ENCODE measurements around the gene POGZ. TPM values are rescaled to one million over a fixed set of nuclear protein-coding genes. Genes with fewer than 3 reads are reported as not detected.

The POGZ gene, protein sequence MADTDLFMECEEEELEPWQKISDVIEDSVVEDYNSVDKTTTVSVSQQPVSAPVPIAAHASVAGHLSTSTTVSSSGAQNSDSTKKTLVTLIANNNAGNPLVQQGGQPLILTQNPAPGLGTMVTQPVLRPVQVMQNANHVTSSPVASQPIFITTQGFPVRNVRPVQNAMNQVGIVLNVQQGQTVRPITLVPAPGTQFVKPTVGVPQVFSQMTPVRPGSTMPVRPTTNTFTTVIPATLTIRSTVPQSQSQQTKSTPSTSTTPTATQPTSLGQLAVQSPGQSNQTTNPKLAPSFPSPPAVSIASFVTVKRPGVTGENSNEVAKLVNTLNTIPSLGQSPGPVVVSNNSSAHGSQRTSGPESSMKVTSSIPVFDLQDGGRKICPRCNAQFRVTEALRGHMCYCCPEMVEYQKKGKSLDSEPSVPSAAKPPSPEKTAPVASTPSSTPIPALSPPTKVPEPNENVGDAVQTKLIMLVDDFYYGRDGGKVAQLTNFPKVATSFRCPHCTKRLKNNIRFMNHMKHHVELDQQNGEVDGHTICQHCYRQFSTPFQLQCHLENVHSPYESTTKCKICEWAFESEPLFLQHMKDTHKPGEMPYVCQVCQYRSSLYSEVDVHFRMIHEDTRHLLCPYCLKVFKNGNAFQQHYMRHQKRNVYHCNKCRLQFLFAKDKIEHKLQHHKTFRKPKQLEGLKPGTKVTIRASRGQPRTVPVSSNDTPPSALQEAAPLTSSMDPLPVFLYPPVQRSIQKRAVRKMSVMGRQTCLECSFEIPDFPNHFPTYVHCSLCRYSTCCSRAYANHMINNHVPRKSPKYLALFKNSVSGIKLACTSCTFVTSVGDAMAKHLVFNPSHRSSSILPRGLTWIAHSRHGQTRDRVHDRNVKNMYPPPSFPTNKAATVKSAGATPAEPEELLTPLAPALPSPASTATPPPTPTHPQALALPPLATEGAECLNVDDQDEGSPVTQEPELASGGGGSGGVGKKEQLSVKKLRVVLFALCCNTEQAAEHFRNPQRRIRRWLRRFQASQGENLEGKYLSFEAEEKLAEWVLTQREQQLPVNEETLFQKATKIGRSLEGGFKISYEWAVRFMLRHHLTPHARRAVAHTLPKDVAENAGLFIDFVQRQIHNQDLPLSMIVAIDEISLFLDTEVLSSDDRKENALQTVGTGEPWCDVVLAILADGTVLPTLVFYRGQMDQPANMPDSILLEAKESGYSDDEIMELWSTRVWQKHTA (N-terminal part only)
- 10 to 100 TPM; 10.8 to 17.6 (median 16.8) TPM for polyA plus RNA-seq

- H3K27ac ChIP-seq (ENCODE audit: low read depth, low read length) = peak within 1 kb of the TSS; percentile 99
- 13 to 14% (median 13%) methylated on average over 27 to 29 of the region's 30 CpGs for WGBS, 3 donors
Observed at GRCh38 chr1:151459331-151460046, at the start of gene POGZ. TSS of gene POGZ (minus strand) at chr1:151459494. CDS start at chr1:151442204, 17,290 bp downstream.

DNA sequence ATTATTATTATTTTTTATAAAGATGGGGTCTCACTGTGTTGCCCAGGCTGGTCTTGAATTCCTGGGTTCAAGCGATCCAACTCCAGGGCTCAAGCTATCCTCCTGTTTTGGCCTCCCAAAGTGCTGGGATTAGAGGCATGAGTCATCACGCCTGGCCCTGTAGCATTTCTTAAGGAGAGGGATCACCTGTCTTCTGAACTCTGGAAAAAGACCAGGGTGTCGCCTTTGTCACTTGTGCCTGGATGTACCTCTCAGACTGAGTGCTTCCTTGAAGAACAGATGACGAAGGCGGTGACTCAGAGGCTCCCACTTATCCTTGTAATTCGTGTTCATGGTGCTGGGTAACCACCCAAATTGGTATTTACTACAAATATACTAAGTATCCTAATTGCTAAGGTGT lies 49.5 kb upstream of the POGZ start:
- no peak overlapping the region for H3K27ac ChIP-seq (ENCODE audit: low read depth, low read length)
- 86 to 92% (median 89%) methylated on average over 6 of the region's 6 CpGs for WGBS, 3 donors

GRCh38 chr1:151504759-151505158 lies 45.5 kb upstream of the POGZ start:
- 87 to 90% (median 88%) methylated on average over 4 of the region's 4 CpGs for WGBS, 3 donors

DNA sequence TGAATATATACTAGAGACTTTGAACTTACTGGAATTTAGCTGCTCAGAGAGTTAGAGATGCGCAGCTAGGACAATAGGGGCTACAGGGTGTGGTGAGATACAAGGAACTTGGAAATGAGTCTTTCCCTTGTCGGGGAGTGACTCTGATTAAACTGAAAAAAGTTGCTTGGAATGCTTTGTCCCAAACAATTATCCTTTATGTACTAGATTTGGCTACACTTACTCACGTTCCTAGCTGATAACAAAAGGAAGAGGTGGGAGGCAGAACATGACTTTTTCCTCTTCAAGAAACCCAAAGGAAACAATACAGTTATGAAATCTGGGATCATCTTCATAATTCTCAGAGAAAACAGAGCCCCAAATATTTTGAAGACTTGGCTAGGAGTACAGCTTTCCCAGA lies 45.0 kb upstream of the POGZ start:
- WGBS, 3 donors = 46 to 60% (median 48%) methylated on average over 3 of the region's 3 CpGs

More at GRCh38 chr1:151504759-151505158, 45.5 kb upstream of the POGZ start:
- H3K27ac ChIP-seq (ENCODE audit: low read depth, low read length) = no peak overlapping the region

GRCh38 chr1:151502859-151503780 lies 43.8 kb upstream of the POGZ start:
- no peak overlapping the region for H3K27ac ChIP-seq (ENCODE audit: low read depth, low read length)
- WGBS, 3 donors = 58 to 75% (median 64%) methylated on average over 7 of the region's 7 CpGs

More for the DNA sequence above, 45.0 kb upstream of the POGZ start:
- H3K27ac ChIP-seq (ENCODE audit: low read depth, low read length) = no peak overlapping the region

DNA sequence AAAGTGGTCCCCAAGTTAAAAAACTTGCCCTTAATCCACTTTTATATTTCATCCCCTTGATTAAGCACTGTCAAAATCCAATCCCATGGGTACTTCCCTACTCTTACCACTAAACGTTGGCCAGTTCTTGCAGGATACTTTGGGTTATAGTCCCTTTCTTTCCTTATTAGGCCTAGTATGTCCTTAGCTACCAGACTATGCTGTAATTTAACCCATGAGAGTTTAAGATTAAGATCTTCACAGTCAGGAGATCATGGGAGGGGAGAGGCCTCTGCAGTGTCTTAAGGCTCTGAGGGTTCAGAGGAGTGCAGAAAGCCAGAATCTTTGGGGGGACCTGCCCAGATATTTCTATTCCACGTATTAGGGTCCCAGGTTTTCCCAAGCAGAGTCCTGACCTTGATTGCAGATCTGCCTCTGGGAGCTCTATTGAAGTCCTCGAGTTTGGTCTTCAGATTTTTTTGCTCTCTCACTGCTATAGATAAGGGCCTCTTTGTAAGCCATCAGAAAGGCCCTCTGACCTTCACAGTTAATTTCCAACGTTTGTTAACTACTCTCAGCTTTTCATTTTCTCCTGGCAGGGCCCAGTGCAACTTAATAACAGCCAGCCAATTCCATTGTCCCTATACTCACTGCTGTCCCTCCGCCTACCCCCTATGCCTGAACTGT lies 42.9 kb upstream of the POGZ start:
- WGBS, 3 donors = 44 to 74% (median 65%) methylated on average over 5 of the region's 5 CpGs
- H3K27ac ChIP-seq (ENCODE audit: low read depth, low read length) = no peak overlapping the region

DNA sequence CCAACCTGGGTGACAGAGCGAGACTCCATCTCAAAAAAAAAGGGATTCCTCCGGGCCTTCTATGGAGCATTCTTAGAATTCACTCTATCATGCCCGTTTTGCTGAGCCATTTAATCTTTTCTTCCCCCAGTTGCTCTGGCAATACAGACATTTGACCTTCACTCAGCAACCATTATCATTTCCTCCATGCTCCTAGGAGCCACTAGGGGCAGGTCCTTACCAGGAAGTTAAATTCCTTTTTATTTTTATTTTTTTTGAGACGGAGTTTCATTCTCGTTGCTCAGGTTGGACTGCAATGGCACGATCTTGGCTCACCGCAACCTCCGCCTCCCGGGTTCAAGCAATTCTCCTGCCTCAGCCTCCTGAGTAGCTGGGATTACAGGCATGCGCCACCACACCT lies 42.2 kb upstream of the POGZ start:
- 58 to 72% (median 61%) methylated on average over 10 of the region's 10 CpGs for WGBS, 3 donors
- no peak overlapping the region for H3K27ac ChIP-seq (ENCODE audit: low read depth, low read length)

DNA sequence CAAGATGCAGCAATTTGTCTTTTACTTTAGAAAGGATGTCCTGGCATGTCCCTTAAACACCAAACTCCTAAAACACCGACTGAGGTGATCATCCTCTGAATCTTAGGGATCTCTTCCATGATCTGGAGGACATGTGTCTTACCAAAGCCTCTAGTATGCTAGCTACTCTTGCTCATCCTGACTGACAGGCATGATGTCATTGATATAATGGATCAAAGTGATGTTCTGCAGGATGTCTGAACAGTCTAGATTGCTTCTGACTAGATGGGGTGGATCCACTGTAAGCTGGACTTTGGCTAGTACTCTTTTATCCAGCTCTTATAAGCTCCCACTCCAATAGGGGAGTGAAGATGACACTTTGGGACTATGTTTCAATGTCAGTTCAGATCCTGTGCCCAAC lies 40.6 kb upstream of the POGZ start:
- H3K27ac ChIP-seq (ENCODE audit: low read depth, low read length) = no peak overlapping the region
- 88 to 90% (median 88%) methylated on average over 1 of the region's 1 CpG for WGBS, 3 donors

DNA sequence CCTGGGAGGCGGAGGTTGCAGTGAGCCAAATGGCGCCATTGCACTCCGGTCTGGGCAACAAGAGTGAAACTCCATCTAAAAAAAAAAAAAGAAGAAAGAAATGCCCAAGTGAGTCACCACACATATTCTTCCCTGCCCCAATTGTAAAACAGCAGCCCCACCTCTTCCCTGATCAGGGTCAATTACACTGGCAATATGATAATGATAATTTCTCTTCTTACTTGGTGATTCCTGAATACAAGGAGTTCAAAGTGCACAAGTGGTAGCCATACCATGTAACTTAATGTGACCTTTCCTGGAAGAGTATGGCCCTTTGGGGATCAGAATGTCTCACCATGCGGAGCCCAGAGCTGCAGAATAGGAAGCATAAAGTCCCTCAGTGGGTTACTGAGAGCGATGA lies 40.1 kb upstream of the POGZ start:
- H3K27ac ChIP-seq (ENCODE audit: low read depth, low read length) = no peak overlapping the region
- WGBS, 3 donors = 90 to 93% (median 93%) methylated on average over 5 of the region's 5 CpGs

- no peak overlapping the region for H3K27ac ChIP-seq (ENCODE audit: low read depth, low read length)
- WGBS, 3 donors = 50 to 81% (median 68%) methylated on average over 1 of the region's 1 CpG
Observed at GRCh38 chr1:151495316-151495715, 36.0 kb upstream of the POGZ start.

GRCh38 chr1:151494741-151495281 lies 35.5 kb upstream of the POGZ start:
- no peak overlapping the region for H3K27ac ChIP-seq (ENCODE audit: low read depth, low read length)
- 0% methylated on average over 1 of the region's 1 CpG for WGBS, 3 donors

- 75 to 87% (median 87%) methylated on average over 3 of the region's 3 CpGs for WGBS, 3 donors
- H3K27ac ChIP-seq (ENCODE audit: low read depth, low read length) = no peak overlapping the region
Observed at GRCh38 chr1:151493042-151493441, 33.7 kb upstream of the POGZ start.

- no peak overlapping the region for H3K27ac ChIP-seq (ENCODE audit: low read depth, low read length)
- whole genome bisulfite sequencing, 3 donors = 40 to 72% (median 63%) methylated on average over 1 of the region's 1 CpG
Observed at GRCh38 chr1:151492120-151492519, 32.8 kb upstream of the POGZ start.

DNA sequence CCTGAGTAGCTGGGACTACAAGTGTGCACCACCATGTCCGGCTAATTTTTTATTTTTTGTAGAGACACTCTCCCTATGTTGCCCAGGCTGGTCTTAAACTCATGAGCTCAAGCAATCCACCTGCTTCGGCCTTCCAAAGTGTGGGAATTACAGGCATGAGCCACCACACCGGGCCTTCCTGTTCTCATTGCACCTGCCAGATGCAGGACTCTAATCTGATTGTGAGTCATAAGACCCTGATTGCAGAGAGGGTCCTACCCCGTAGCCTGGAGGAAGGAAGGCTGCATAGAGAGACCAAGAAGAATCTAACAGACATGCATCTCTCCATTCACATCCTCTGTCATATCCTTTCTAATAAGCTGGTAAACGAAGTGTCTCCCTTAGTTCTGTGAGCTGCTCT lies 32.3 kb upstream of the POGZ start:
- no peak overlapping the region for H3K27ac ChIP-seq (ENCODE audit: low read depth, low read length)
- WGBS, 3 donors = 75 to 86% (median 79%) methylated on average over 5 of the region's 5 CpGs

GRCh38 chr1:151486557-151486956 lies 27.3 kb upstream of the POGZ start:
- WGBS, 3 donors = 44 to 74% (median 71%) methylated on average over 1 of the region's 1 CpG

DNA sequence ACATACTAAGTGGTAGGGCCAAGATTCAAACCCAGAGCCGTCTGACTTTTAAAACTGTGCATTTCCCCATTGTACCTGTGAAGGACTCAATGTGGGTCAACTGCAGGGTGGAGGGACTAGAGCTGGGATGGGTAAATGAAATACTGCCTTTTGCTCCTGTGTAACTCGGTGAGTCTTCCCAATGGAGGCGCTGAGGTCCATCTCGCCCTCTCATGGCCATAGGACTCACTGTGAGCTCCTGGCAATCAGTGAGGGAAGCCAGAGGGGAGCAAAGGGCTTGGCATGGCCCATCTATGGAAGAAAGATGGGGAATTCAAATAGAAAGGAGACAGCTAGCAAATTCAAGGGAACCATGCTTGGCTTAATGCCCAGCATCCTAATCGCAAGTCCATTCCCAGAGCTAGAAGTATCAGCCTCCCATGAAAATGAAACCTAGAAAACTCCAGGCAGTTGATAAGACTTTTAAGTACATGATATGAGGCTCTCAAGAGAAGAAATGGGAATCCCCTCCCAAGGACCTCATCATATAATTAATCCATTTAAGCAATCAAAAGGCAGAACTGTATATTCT lies 26.5 kb upstream of the POGZ start:
- 64 to 76% (median 75%) methylated on average over 5 of the region's 5 CpGs for WGBS, 3 donors
- no peak overlapping the region for H3K27ac ChIP-seq (ENCODE audit: low read depth, low read length)

More at GRCh38 chr1:151486557-151486956, 27.3 kb upstream of the POGZ start:
- no peak overlapping the region for H3K27ac ChIP-seq (ENCODE audit: low read depth, low read length)
